22Rv1 (cell line): ENCODE data around the gene MAP4K3.

Experiments used
- CTCF ChIP-seq: fragments of 450-650 bp; IDR thresholded peaks from 2 replicates; pipeline ENCODE4 v1.5.1; 2017; ENCODE audit warnings: mild to moderate bottlenecking
- ZFX ChIP-seq: fragments of 450-650 bp; IDR thresholded peaks from 2 replicates; pipeline ENCODE4 v1.6.1; 2017; ENCODE audit warnings: antibody characterized with exemption, borderline replicate concordance

- TF ChIP-seq CTCF: no peak
- TF ChIP-seq ZFX: no peak
These were observed 181.0 kb downstream of the MAP4K3 start for GRCh38 chr2:39256040-39256439.
